Body of pancreas (tissue), 4 donors: Measurements from ENCODE around the gene GOSR2.

Experiments used
- CTCF ChIP-seq, 7 experiments: fragments of 450-650 bp in 4 of 7; fragments of 200-600 bp in 3 of 7; sonication (generic) in 3 of 7; IDR thresholded peaks; one replicate each; pipeline ENCODE4 v1.5.1; 2016 to 2019; ENCODE audit warnings: antibody characterized with exemption in 7 of 7
- POLR2A ChIP-seq, 3 donors: fragments of 450-650 bp; IDR thresholded peaks; one replicate each; pipeline ENCODE4 v1.6.1; 2016; ENCODE audit warnings: antibody characterized with exemption in 3 of 3, mild to moderate bottlenecking in 2 of 3

- TF ChIP-seq POLR2A (IDR thresholded peaks at IDR 0.05) (no peak), CTCF (IDR thresholded peaks at IDR 0.05) (no peak)
These were observed 5.9 kb upstream of the GOSR2 start for GRCh38 chr17:46917041-46917440.
